Natural killer cell (primary cell): Measurements from ENCODE around the gene LARP1. TPM values are rescaled to one million over a fixed set of nuclear protein-coding genes. Genes with fewer than 3 reads are reported as not detected.
A peak's percentile ranks its signal among the peaks of the same experiment; 100 is the strongest.

Source experiments
- ATAC-seq, 3 donors: fragments of 150-1000 bp in 2 of 3; fragments of 200-7000 bp in 1 of 3; cut with Tn5 transposase; 1 replicate in 1 of 3; 2 replicates in 2 of 3; pipeline ENCODE4 v1.10.0; 2021; ENCODE audit warnings: mild to moderate bottlenecking in 2 of 3, moderate library complexity in 2 of 3
- DNase-seq, 2 donors: peaks; one replicate each; pipeline versions ENCODE4 v3.0.0 to v3.0.0-alpha.2; 2013 to 2021; ENCODE audit warnings: mixed read lengths in 1 of 2
- H3K27ac ChIP-seq: one replicate; pipeline ENCODE4 v1.5.1; 2013; ENCODE audit warnings: mild to moderate bottlenecking, low read length
- H3K27me3 ChIP-seq: one replicate; pipeline ENCODE4 v1.6.1; 2013; ENCODE audit warnings: low read length; ENCODE audit not compliant: control insufficient read depth, insufficient read depth
- H3K36me3 ChIP-seq: one replicate; pipeline ENCODE4 v1.6.1; 2013; ENCODE audit warnings: low read length; ENCODE audit not compliant: control insufficient read depth, insufficient read depth
- H3K4me1 ChIP-seq: one replicate; pipeline ENCODE4 v1.6.1; 2013; ENCODE audit warnings: low read length; ENCODE audit not compliant: control insufficient read depth, insufficient read depth
- H3K4me3 ChIP-seq: one replicate; pipeline ENCODE4 v1.5.1; 2013; ENCODE audit warnings: low read length
- H3K9me3 ChIP-seq: one replicate; pipeline ENCODE4 v1.6.1; 2013; ENCODE audit warnings: low read length; ENCODE audit not compliant: control insufficient read depth, insufficient read depth
- H3K27ac Mint-ChIP-seq, 2 donors: one replicate each; pipeline ENCODE4 v1.8.0; 2022; ENCODE audit warnings: mild to moderate bottlenecking in 2 of 2, mixed read lengths in 2 of 2, moderate library complexity in 1 of 2
- H3K27me3 Mint-ChIP-seq, 2 donors: one replicate each; pipeline ENCODE4 v1.8.0; 2022; ENCODE audit warnings: low read depth in 2 of 2, mixed read lengths in 2 of 2
- H3K36me3 Mint-ChIP-seq: one replicate; pipeline ENCODE4 v1.8.0; 2022; ENCODE audit warnings: mixed read lengths
- H3K4me1 Mint-ChIP-seq, 2 donors: one replicate each; pipeline ENCODE4 v1.8.0; 2022; ENCODE audit warnings: mixed read lengths in 2 of 2
- H3K4me3 Mint-ChIP-seq: one replicate; pipeline ENCODE4 v1.8.0; 2022; ENCODE audit warnings: mild to moderate bottlenecking, moderate library complexity, mixed read lengths
- H3K9me3 Mint-ChIP-seq, 2 donors: one replicate each; pipeline ENCODE4 v1.8.0; 2022; ENCODE audit warnings: mixed read lengths in 2 of 2
- WGBS: methylation state at CpG from one replicate; pipeline ENCODE4 v1.1.7; 2013; ENCODE audit warnings: missing lambda C conversion rate; ENCODE audit not compliant: insufficient coverage; 5-methylcytosine and 5-hydroxymethylcytosine counted together
- intact Hi-C: fragments of 100-400 bp; cut with micrococcal nuclease; formaldehyde crosslinking; loops from one replicate; pipeline ENCODE4 v1.14.2; 2022
- total RNA-seq, 4 donors: library from RNA; stranded (reverse); fragments of 120-200 nt in 1 of 4; gene quantifications; one replicate each; pipeline versions ENCODE4 v1.2.3 to v1.2.4, GENCODE V29; 2013 to 2022
- TF ChIP-seq, protein P1 (sequence below): fragments of 200-600 bp; IDR thresholded peaks from one replicate; pipeline ENCODE4 v1.8.0; 2022; ENCODE audit warnings: antibody characterized with exemption

Gene LARP1
- total RNA-seq, 3 donors from 2014 or later (not counting 1 experiment from before 2014, with no cell fraction given): 103 to 117 (median 112) TPM

DNA sequence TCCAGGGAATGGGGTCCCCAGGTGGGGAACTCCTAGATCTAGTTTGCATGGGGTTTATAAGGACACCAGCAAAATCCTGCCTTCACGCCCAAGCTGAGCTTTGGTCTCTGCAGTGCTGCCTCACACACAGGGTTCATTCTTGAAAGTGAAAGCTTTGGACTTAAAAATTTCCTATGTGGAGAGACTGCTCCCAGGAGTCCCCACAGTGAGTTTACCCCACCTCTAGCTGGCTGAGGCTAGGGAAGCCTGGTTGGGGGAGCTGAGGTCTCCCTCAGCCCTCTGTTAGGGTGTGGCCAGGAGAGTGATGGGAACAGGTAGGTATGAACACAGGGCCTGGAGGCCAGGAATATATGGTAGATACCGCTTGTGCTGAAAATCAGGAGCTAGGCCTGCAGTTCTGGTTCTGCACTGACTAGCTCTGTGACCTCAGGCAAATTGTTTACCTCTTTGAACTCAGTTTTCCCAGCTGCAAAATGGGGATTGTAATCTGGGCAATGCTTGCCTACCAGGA is 41.5 kb upstream of the LARP1 start:
- Histone ChIP-seq H3K27ac (no peak overlapping the region), H3K4me1 (no peaks in the 10 kb centered on the region)

DNA sequence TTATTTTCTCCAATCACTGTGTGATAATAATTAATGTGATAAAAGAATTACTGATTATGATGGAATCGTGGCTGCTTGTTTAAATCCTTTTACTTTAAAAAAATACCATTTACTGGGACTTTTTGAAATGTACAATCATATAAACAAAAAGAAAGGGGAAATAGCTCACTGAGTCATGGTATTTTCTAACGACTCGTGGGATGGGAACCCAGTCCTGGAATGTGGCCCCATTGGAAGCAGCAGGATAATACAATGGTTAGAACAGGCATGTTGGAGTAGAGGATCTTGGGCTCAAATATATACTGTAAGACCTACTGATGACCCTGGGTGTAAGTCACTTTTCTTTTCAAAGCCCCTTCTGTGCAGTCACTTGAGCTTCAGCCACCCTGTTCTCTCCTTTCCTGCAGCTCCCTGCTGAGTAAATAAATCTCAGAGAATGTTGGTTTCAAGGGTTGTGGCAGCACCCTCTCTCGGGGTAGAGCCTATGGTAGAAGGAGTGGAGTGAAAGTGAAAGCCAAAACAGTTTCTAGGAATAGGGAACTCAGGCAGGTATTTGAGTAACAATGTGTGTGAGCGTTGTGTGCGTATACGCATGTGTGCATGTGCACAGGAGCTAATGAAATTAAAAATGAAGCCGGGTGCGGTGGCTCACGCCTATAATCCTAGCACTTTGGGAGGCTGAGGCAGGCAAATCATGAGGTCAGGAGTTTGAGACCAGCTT is 40.8 kb upstream of the LARP1 start:
- Mint-ChIP-seq H3K36me3 (no peaks in the 10 kb centered on the region), H3K27ac (no peak overlapping the region), H3K27me3 (no peaks in the 10 kb centered on the region), H3K4me1 (peaks cover 0 to 5% of the 10 kb centered on the region in 2 donors), H3K9me3 (no peaks in the 10 kb centered on the region), H3K4me3 (no peak overlapping the region)
- Histone ChIP-seq H3K36me3 (no peaks in the 10 kb centered on the region), H3K27me3 (no peaks in the 10 kb centered on the region), H3K9me3 (no peaks in the 10 kb centered on the region), H3K4me3 (no peak overlapping the region), H3K27ac (no peak overlapping the region), H3K4me1 (no peaks in the 10 kb centered on the region)
- DNase-seq: no peak
- ATAC-seq: peak in 1 of 3 donors; percentile 44
- TF ChIP-seq, protein P1, sequence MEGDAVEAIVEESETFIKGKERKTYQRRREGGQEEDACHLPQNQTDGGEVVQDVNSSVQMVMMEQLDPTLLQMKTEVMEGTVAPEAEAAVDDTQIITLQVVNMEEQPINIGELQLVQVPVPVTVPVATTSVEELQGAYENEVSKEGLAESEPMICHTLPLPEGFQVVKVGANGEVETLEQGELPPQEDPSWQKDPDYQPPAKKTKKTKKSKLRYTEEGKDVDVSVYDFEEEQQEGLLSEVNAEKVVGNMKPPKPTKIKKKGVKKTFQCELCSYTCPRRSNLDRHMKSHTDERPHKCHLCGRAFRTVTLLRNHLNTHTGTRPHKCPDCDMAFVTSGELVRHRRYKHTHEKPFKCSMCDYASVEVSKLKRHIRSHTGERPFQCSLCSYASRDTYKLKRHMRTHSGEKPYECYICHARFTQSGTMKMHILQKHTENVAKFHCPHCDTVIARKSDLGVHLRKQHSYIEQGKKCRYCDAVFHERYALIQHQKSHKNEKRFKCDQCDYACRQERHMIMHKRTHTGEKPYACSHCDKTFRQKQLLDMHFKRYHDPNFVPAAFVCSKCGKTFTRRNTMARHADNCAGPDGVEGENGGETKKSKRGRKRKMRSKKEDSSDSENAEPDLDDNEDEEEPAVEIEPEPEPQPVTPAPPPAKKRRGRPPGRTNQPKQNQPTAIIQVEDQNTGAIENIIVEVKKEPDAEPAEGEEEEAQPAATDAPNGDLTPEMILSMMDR: no peak
- 31% methylated on average over 9 of the region's 10 CpGs for WGBS
- intact Hi-C loops: no loop called here

More for the DNA sequence above, 41.5 kb upstream of the LARP1 start:
- no peaks in the 10 kb centered on the region for H3K36me3 ChIP-seq
- Mint-ChIP-seq H3K4me1 (peaks cover 0 to 5% of the 10 kb centered on the region in 2 donors), H3K4me3 (no peak overlapping the region), H3K27me3 (no peaks in the 10 kb centered on the region), H3K27ac (no peak overlapping the region), H3K9me3 (no peaks in the 10 kb centered on the region), H3K36me3 (no peaks in the 10 kb centered on the region)
- 81% methylated on average over 2 of the region's 2 CpGs for WGBS
- H3K27me3 ChIP-seq: no peaks in the 10 kb centered on the region
- no peak for DNase-seq
- ATAC-seq: no peak
- no peak overlapping the region for H3K4me3 ChIP-seq
- TF ChIP-seq, protein P1: no peak
- H3K9me3 ChIP-seq: no peaks in the 10 kb centered on the region
- intact Hi-C loops: no loop called here

DNA sequence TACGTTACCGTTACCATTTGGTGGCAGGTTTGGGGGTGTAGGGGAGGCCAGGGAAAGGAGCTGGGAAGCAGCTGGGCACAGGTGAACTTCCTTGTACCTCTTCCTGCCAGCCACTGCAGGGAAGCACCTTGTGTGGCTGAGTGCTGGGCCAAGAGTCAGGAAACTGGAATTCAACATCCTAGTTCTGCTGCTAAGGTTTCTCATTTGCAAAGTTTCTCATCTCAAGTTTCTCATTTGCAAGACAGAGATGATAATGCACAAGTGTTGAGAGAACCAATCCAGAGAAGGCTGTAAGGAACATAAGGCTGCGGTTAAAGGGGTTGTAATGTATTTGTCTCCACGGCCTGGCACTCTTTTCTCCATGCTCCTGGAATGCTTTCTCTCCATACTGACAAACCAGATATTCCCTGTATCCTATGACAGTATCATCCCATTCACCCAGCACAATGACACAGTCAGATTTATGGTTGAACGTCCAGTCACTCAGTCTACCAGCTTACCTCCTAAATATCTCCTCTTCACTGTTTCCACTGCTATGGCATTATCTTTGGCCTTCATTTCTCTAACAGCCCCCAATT is 33.6 kb upstream of the LARP1 start:
- Mint-ChIP-seq H3K4me3 (no peak overlapping the region), H3K27me3 (peaks cover 0 to 2% of the 10 kb centered on the region in 2 donors), H3K27ac (no peak overlapping the region), H3K36me3 (no peaks in the 10 kb centered on the region), H3K4me1 (no peaks in the 10 kb centered on the region), H3K9me3 (no peaks in the 10 kb centered on the region)
- WGBS: 91% methylated on average over 5 of the region's 5 CpGs
- no peaks in the 10 kb centered on the region for H3K36me3 ChIP-seq
- TF ChIP-seq, protein P1: no peak
- no peaks in the 10 kb centered on the region for H3K4me1 ChIP-seq
- no peaks in the 10 kb centered on the region for H3K9me3 ChIP-seq
- H3K4me3 ChIP-seq: no peak overlapping the region
- ATAC-seq (no peak), DNase-seq (no peak)
- H3K27ac ChIP-seq: no peak overlapping the region
- H3K27me3 ChIP-seq: no peaks in the 10 kb centered on the region
- intact Hi-C loops: no loop called here
